Superior temporal gyrus (tissue), 1 donor: ENCODE measurements around the gene ZNF197.
"Not testable (repeated sequence)": the region's sequence is repeated elsewhere in the genome, so short reads cannot be mapped to it uniquely, and the experiment has no call there.

ENCODE experiments used
- DNase-seq: peaks from one replicate; pipeline ENCODE4 v3.0.0-alpha.2; 2016; ENCODE audit errors: extremely low spot score

The ZNF197 gene

DNA sequence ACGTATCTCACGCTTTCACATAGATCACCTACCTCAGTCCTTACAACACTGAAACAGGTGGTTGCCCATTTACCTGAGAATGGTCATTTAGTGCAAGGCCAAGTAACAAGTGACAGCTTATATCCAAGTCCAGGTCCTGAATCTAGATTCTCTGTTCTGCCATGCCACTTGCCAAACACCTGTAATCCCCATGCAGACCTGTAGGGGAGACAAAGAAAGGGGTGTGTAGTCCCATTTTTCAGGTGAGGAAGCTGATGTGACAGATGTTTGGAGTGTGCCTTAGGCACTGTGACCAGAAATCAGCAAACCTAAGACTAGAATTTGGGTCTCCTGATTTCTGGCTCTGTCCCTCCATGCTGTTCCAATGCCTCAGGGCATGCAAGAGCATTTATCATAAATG lies 36.4 kb downstream of the ZNF197 start:
- no peak for DNase-seq

DNA sequence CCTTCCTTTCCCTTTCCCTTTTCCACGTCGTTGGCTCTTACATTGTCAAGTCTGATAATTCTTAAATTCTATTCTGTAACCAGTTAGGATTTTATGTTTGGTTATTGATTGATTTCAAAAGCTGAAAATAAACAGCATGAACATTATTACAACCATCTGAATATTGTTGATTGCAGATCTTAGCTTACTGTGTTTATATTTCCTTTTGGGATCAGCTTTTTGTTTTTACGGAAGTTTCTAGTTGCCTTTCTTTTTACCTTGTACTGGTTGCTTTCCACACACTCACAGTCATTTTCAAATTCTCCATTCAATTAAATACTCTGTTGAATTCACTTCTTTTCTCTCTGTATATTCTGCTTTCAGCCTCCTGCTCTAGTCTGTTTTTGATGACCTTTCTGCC lies 40.3 kb downstream of the ZNF197 start:
- no peak for DNase-seq

DNA sequence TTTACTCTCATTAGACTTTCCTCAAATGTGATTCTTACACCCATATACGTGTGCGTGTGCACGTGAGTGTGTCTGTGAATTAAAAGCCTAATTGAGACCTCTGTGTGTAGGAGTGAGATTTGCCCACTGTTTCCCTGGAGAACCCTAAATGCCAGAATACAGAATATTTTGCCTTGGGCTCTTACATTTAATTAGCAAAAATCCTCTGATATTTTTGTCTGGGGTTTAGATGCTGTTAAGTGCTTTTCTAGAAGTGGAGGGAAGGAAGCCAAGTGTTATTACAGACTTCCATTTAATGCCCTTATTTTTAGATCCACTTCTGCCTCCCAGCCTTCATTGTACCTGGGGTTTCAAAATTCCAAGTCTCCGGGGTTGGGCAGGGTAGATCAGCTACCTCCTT lies 41.5 kb downstream of the ZNF197 start:
- DNase-seq = no peak

DNA sequence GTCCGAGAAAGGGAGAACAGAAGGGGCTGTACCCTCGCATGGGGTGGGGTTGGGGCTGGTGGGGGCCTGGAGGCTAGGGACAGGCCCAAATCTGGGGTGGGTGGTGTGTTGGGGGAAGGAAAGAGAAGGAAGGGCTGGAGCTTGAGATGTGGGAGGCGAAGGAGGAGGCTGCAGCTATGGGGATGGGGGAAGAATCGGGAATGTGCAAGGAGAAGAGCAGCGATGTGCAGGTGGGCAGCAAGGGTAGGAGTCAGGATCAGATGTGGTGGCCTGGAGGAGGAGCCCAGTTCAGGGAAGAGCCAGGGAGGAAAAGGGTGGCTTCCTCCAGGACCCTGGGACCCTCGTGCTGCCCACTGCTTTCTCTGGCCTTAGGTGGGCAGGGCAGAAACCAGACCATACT lies 44.9 kb downstream of the ZNF197 start:
- DNase-seq = no peak

DNA sequence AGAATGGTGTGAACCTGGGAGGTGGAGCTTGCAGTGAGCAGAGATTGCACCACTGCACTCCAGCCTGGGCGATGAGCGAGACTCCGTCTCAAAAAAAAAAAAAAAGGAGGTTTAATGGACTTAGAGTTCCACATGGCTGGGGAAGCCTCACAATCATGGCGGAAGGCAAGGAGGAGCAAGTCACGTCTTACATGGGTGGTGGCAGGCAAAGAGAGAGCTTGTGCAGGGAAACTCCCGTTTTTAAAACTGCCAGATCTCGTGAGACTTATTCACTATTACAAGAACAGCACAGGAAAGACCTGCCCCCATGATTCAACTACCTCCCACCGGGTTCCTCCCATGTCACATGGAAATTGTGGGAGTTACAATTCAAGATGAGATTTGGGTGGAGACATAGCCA lies 48.6 kb downstream of the ZNF197 start:
- not testable (repeated sequence) for DNase-seq

DNA sequence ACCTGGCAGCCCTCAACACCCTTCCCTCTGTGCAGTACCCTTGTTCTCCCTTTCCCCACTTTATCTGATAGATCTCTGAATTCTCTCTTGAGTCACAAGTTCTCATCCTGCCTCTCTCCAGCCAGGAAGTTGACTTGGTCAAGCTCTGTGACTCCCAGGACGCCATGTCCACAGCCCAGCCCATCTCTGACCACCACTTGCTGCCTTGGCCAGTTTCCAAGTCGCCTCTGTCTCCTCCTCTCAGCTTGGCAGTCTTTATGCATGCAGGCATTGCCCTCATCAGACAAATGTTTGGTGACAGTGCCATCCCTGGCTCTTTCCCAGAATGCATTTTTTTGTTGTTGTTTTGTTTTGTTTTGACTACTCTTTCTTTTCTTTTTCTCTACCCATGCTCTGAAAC lies 49.4 kb downstream of the ZNF197 start:
- DNase-seq = no peak

DNA sequence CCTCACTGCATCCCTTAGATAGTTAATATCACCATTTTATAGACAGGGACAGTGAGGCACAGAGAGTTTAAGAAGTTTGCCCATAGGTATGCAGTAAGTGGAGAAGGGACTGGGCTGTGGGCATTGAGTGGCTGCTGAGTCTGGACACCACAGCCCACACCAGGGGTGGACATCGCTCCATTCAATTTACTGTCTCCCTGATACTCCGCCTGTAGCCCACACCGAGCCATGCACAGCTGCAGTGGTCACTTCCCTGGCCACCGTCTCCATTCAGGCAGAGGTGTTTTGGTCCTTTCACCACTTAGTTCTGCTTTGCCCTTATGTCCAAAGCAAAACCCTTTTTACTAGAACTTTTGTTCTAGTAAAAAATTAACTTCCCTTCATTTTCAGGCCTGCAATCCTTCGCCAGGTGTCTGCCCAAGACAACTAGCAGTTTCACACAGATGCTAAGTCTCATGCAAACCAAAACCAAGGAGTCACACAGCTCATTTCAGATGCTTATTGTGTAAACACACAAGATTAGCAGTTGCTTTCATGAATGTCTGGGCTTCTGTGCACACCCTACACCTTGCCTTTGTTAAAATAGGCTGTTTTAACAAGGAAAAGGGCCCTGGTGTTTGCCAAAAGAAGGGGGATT lies 53.8 kb downstream of the ZNF197 start:
- no peak for DNase-seq

DNA sequence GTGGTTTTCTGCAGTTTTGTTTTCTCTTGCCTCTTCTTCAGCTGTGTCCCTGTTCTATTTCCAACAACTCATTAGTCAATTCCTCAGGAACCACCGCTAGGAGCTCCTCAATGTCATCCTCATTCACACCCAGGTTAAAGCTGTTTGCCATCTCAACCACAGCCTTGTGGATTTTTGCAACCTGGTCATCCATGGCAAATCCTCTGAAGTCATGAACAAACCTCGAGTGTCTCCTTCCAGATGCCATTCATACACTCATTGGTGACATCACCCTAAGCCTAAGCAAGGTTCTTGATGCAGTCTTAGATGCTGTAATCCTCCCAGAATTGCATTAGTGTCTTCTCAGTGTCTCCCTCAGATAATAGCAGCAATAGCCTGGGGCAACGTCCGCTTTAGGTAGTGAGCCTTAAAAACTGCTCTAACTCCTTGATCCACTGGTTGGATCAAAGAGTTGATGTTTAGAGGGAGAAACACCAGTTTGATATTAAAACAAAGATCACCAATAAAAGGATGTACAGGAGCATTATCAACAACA lies 56.2 kb downstream of the ZNF197 start:
- no peak for DNase-seq

DNA sequence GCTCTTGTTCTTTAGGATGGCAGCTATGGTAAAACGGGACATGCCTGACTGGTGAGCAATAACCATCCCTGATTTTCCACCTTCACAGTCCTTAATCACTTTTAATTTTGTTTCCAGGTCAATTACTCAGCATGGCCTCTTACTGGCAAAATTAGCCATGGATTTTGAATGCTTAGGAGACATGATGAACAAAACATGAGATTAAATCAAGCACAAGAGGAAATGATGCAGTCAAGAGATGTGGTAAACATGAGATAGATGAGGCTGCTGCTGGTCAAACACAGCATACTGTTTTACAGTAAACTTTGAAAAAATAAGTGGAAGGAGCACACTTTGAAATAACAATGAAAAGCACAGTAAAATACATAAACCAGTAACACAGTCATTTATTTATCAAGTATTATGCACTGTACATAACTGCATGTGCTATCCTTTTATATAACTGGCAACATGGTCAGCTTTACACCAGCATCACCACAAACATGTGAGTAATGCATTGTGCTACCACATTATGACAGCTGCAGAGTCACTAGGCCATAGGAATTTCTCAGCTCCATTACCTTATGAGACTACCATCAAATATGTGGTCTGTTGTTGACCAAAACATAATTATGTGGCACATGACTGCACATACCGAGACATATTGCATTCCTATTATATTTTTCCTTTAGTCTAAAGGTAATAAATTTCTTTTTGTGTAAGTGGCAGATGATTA lies 57.5 kb downstream of the ZNF197 start:
- no peak for DNase-seq

DNA sequence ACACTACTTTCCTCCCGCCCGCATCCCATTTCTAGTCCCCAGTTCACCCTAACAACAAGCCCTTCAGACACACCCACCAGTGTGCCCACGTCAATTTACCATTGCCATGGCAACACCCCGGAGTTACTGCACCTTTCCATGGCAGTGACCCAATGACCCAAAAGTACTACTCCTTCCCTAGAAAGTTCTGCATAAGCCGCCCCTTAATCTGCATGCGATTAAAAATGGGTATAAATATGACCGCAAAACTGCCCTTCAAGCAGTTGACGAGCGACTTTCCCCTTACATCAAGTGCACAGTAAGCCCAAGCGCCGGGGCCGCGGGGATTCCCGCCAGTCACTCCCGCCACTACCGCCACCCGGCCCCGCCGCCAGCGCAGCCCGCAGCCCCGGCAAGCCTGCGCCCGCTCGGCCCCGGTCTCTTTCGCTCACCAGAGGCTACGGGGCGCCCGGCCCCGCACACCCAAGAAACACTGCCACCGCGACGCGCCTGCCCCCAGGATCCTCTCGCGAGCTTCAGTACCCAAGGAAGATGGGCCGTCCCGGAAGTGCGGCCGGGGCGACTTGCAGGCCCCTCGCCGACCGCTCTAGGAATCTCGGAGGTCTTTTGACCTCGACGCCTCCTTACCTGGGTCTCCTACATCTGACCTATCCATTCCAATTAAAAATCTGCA lies 60.4 kb downstream of the ZNF197 start:
- DNase-seq = peak; percentile 64

DNA sequence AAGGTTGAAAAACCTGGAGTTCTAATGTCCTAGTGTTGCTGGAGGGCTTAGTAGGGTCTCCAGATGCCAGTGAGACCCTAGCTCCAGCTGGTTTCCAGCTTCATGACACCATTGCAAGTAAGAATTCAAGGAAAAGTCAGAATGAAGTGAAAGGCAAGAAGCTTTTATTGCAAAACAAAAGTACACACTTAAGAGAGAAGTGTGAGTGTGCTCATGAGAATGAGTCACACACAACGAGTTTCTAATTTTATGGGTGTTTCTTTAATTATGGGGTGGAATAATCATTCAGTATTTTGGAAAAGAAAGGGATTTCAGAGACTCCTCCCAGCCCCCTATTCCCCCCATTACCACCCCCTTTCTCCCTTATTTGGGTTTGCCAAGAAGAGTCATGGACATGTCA lies 63.1 kb downstream of the ZNF197 start:
- no peak for DNase-seq
